Nephron progenitor cell (in vitro differentiated cells): ENCODE results near the gene DNER.

Experiments used
- DNase-seq: peaks from one replicate; pipeline ENCODE4 v3.0.0; 2021
- H3K27ac Mint-ChIP-seq: 2 replicates; pipeline ENCODE4 v1.8.0; 2021; ENCODE audit warnings: mild to moderate bottlenecking, moderate library complexity, mixed read lengths
- H3K27me3 Mint-ChIP-seq: 2 replicates; pipeline ENCODE4 v1.8.0; 2021; ENCODE audit warnings: mild to moderate bottlenecking, low read depth, mixed read lengths; ENCODE audit not compliant: poor library complexity
- H3K36me3 Mint-ChIP-seq: 2 replicates; pipeline ENCODE4 v1.8.0; 2021; ENCODE audit warnings: low read depth, mixed read lengths
- H3K4me1 Mint-ChIP-seq: 2 replicates; pipeline ENCODE4 v1.8.0; 2021; ENCODE audit warnings: mixed read lengths
- H3K4me3 Mint-ChIP-seq: 2 replicates; pipeline ENCODE4 v1.8.0; 2021; ENCODE audit warnings: mild to moderate bottlenecking, moderate library complexity, mixed read lengths
- H3K9me3 Mint-ChIP-seq: 2 replicates; pipeline ENCODE4 v1.8.0; 2021; ENCODE audit warnings: mild to moderate bottlenecking, moderate library complexity, mixed read lengths
- TF ChIP-seq, protein P1 (sequence below): fragments of 200-600 bp; sonication (generic); IDR thresholded peaks from 2 replicates; pipeline ENCODE4 v1.5.0; 2021; ENCODE audit warnings: antibody characterized with exemption

Gene DNER

DNA sequence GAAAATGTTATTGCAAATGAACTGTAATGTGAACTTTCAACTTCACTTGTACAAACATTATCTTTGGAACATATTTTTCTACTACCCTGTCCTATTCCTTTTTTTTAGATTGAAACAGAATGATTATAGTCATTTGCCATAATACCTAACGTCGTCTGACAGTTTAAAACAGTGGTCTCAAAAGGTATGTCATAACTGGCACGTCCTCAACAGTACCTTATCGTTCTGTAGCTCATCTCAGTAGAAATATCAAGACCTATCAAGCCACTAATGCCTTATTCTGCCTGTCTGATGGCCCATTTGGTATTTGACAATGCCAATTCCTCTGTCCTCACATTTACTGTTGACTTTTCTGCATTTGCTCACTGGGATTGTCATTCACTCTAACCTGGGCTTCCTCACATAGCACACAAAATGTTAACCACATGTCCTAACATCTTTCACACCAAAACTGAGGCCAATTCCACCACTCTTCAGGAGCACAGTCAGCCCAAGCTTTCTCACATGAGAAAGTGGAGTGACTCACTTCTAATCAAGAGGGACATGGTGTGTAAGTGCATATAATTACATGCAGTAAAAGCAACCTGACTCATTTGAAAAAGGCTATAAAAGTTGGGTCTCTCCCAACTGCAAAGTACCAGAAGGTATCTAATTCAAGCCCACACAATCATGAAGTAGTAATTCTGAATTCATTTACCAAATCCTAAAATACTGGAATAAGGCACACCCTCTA is 34.8 kb downstream of the DNER start:
- no peaks in the 10 kb centered on the region for H3K9me3 Mint-ChIP-seq
- H3K27me3 Mint-ChIP-seq = peaks cover 12% of the 10 kb centered on the region
- H3K27ac Mint-ChIP-seq = no peak overlapping the region
- H3K4me3 Mint-ChIP-seq = no peak overlapping the region
- H3K36me3 Mint-ChIP-seq = no peaks in the 10 kb centered on the region
- DNase-seq = no peak
- H3K4me1 Mint-ChIP-seq = peaks cover 19% of the 10 kb centered on the region
- TF ChIP-seq, protein P1, sequence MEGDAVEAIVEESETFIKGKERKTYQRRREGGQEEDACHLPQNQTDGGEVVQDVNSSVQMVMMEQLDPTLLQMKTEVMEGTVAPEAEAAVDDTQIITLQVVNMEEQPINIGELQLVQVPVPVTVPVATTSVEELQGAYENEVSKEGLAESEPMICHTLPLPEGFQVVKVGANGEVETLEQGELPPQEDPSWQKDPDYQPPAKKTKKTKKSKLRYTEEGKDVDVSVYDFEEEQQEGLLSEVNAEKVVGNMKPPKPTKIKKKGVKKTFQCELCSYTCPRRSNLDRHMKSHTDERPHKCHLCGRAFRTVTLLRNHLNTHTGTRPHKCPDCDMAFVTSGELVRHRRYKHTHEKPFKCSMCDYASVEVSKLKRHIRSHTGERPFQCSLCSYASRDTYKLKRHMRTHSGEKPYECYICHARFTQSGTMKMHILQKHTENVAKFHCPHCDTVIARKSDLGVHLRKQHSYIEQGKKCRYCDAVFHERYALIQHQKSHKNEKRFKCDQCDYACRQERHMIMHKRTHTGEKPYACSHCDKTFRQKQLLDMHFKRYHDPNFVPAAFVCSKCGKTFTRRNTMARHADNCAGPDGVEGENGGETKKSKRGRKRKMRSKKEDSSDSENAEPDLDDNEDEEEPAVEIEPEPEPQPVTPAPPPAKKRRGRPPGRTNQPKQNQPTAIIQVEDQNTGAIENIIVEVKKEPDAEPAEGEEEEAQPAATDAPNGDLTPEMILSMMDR = no peak

DNA sequence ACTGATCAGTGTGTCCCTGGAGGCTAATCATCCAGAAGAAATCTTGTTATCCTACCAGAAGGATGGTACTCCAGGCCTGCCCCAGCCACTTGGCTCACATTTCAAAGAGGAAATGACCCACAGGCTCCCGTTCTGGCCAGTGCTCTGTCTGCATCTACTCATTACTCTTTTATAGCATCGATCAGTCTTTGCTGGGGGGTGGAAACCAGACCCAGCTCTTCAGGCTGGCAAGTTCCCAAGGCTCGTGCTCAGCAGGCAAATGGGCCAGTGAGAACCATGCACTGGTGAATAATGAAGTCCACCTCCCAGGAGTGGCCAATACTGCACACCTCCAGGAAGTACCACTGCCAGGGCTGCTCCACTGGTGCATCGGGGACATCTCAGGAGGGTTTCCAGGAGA is 38.8 kb downstream of the DNER start:
- TF ChIP-seq, protein P1 = no peak
- H3K36me3 Mint-ChIP-seq = no peaks in the 10 kb centered on the region
- peak overlapping the region; percentile 32 for H3K27ac Mint-ChIP-seq
- no peaks in the 10 kb centered on the region for H3K9me3 Mint-ChIP-seq
- H3K27me3 Mint-ChIP-seq = peaks cover 26% of the 10 kb centered on the region
- H3K4me3 Mint-ChIP-seq = peak overlapping the region; percentile 26
- peak; percentile 12 for DNase-seq
- H3K4me1 Mint-ChIP-seq = peaks cover 20% of the 10 kb centered on the region

DNA sequence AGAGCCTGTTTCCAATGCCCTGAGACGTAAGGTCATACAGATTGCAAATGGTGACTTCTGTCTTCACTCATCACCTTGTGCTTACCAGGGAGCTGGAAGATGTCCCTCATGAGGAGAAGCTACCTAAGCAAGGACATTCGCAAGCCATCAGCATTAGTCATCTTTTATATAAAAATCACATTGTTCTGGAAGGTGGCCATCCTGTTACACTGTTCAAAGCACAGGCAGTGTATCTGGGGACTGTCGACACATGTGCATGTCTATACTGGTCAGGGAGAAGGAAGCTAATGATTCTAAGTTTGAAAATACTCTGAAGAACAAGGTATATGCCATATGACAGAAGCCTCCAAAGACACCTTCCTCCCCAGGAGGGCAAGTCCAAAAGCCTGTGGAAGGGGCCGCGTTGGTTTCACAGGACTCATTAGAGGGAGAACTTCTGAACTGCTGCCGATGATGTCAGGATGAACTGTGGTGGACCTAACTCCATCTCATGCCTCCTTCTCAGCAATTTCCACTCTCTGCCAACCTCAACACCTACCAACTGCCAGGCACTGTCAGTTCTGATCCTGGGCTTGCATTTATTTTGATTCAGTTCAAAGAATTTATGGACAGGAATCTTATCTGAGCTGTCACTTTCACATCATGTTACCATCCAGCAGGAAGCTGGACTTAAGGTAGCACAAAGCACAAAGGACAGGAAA is 39.4 kb downstream of the DNER start:
- peaks cover 20% of the 10 kb centered on the region for H3K4me1 Mint-ChIP-seq
- TF ChIP-seq, protein P1 = no peak
- H3K4me3 Mint-ChIP-seq = peak overlapping the region; percentile 26
- peaks cover 26% of the 10 kb centered on the region for H3K27me3 Mint-ChIP-seq
- no peak overlapping the region for H3K27ac Mint-ChIP-seq
- no peak for DNase-seq
- no peaks in the 10 kb centered on the region for H3K9me3 Mint-ChIP-seq
- no peaks in the 10 kb centered on the region for H3K36me3 Mint-ChIP-seq

DNA sequence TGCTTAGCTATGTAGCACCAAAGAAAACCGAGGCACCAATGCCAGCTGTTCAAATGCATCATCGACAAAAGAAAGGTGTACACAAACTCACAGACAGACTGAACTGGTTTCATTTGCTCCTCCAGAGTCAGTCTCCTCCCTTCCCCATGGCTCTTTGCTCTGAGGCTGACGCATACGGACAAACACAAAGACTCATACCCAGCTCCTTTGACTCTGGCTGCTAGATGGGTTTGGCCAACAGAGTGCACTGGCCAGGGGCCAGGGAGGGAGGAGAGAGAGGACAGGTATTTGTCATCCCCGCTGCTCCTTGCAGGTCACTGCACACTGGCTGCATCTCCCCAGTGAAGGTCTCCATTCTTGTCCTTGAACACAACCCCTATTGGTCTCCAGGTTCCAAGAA is 40.7 kb downstream of the DNER start:
- peaks cover 20% of the 10 kb centered on the region for H3K4me1 Mint-ChIP-seq
- H3K27me3 Mint-ChIP-seq = peaks cover 30% of the 10 kb centered on the region
- no peak overlapping the region for H3K4me3 Mint-ChIP-seq
- TF ChIP-seq, protein P1 = no peak
- no peaks in the 10 kb centered on the region for H3K9me3 Mint-ChIP-seq
- no peak overlapping the region for H3K27ac Mint-ChIP-seq
- no peak for DNase-seq
- no peaks in the 10 kb centered on the region for H3K36me3 Mint-ChIP-seq

DNA sequence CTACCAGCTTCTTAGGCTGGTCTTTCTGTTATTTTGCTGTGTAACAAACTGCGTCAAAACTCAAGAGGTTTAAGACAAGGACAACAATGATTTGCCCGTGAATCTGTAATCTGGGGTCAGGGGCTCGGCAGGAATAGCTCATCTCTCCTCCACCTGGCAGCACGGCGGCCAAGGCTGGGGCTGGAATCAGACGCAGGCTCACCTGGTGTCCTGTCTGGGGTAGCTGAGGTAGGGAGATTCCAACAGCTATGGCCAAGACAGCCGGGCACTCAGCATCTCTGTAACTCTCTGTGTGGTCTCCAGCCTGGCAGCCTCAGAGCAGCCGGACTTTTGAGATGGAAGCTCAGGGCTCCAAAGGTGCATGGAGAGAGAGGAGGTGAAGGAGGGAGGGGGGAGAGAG is 42.3 kb downstream of the DNER start:
- no peaks in the 10 kb centered on the region for H3K36me3 Mint-ChIP-seq
- no peaks in the 10 kb centered on the region for H3K9me3 Mint-ChIP-seq
- no peak for DNase-seq
- H3K27ac Mint-ChIP-seq = no peak overlapping the region
- H3K4me3 Mint-ChIP-seq = no peak overlapping the region
- H3K27me3 Mint-ChIP-seq = peaks cover 26% of the 10 kb centered on the region
- H3K4me1 Mint-ChIP-seq = peaks cover 20% of the 10 kb centered on the region
- TF ChIP-seq, protein P1 = no peak
